ENCODE data around the gene PTPRK.

DNA sequence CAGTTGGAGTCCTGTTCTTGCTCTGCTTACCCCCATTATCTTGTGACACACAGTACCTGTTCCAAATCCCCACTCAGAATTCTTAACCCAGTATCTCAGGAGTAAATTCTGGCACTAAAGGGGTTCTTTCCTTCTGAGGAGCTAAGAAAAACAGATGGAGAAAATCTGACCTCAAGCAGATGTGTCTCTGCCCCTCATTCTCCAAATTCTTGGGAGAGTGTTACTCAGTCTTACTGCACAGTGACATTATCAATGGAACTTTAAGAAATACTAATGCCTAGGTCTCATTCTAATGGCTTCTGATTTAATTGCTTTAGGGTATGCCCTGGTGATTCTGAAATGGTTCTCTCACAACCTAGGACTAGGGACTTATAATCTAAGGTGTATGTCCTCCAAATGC, 40.6 kb upstream of the PTPRK start:
- no peak for TF ChIP-seq CTCF (IDR thresholded peaks at IDR 0.05)
- no peak for TF ChIP-seq ZFX (IDR thresholded peaks at IDR 0.05; ENCODE audit: borderline replicate concordance)

All from 22Rv1 (cell line).